Measurements from ENCODE around the gene ENOSF1. TPM values are rescaled to one million over a fixed set of nuclear protein-coding genes. Genes with fewer than 3 reads are reported as not detected.
"Not testable (repeated sequence)": the region's sequence is repeated elsewhere in the genome, so short reads cannot be mapped to it uniquely, and the experiment has no call there.

Gene ENOSF1
- polyA plus RNA-seq, 3 donors: 69.5 to 133 (median 114) TPM

- peak in 9 of 11 donors; percentile 38 to 64 (median 53) for DNase-seq (ENCODE audit: extremely low read depth in 1 of 11, low read depth in 9 of 11, low spot score in 4 of 11)
Measured at GRCh38 chr18:711657-712400, 601 bp downstream of the ENOSF1 start.

- DNase-seq (ENCODE audit: extremely low read depth in 1 of 11, low read depth in 9 of 11, low spot score in 4 of 11): peak in 6 of 11 donors; percentile 10 to 27 (median 20)
Measured at GRCh38 chr18:711310-711656, 1.1 kb downstream of the ENOSF1 start.

GRCh38 chr18:710418-711300, 1.8 kb downstream of the ENOSF1 start:
- no peak for DNase-seq (ENCODE audit: extremely low read depth in 1 of 11, low read depth in 9 of 11, low spot score in 4 of 11)

GRCh38 chr18:709771-710170, 2.7 kb downstream of the ENOSF1 start:
- DNase-seq (ENCODE audit: extremely low read depth in 1 of 11, low read depth in 9 of 11, low spot score in 4 of 11): no peak

GRCh38 chr18:708096-708495, 4.3 kb downstream of the ENOSF1 start:
- no peak for DNase-seq (ENCODE audit: extremely low read depth in 1 of 11, low read depth in 9 of 11, low spot score in 4 of 11)

- no peak for DNase-seq (ENCODE audit: extremely low read depth in 1 of 11, low read depth in 9 of 11, low spot score in 4 of 11)
Measured at GRCh38 chr18:706405-706804, 6.0 kb downstream of the ENOSF1 start.

- no peak for DNase-seq (ENCODE audit: extremely low read depth in 1 of 11, low read depth in 9 of 11, low spot score in 4 of 11)
Measured at GRCh38 chr18:703213-703967, 9.0 kb downstream of the ENOSF1 start.

GRCh38 chr18:697800-698199, 14.6 kb downstream of the ENOSF1 start:
- peak in 4 of 11 donors; percentile 12 to 42 (median 24) for DNase-seq (ENCODE audit: extremely low read depth in 1 of 11, low read depth in 9 of 11, low spot score in 4 of 11)

GRCh38 chr18:697012-697411, 15.4 kb downstream of the ENOSF1 start:
- DNase-seq (ENCODE audit: extremely low read depth in 1 of 11, low read depth in 9 of 11, low spot score in 4 of 11): no peak

- DNase-seq (ENCODE audit: extremely low read depth in 1 of 11, low read depth in 9 of 11, low spot score in 4 of 11): no peak
Measured at GRCh38 chr18:693466-694187, 18.8 kb downstream of the ENOSF1 start.

GRCh38 chr18:692824-693223, 19.6 kb downstream of the ENOSF1 start:
- no peak for DNase-seq (ENCODE audit: extremely low read depth in 1 of 11, low read depth in 9 of 11, low spot score in 4 of 11)

- no peak for DNase-seq (ENCODE audit: extremely low read depth in 1 of 11, low read depth in 9 of 11, low spot score in 4 of 11)
Measured at GRCh38 chr18:688323-688722, 24.1 kb downstream of the ENOSF1 start.

- DNase-seq (ENCODE audit: extremely low read depth in 1 of 11, low read depth in 9 of 11, low spot score in 4 of 11): no peak
Measured at GRCh38 chr18:686339-687111, 25.9 kb downstream of the ENOSF1 start.

- no peak for DNase-seq (ENCODE audit: extremely low read depth in 1 of 11, low read depth in 9 of 11, low spot score in 4 of 11)
Measured at GRCh38 chr18:685438-685837, 27.0 kb downstream of the ENOSF1 start.

GRCh38 chr18:683531-683930, 28.9 kb downstream of the ENOSF1 start:
- no peak for DNase-seq (ENCODE audit: extremely low read depth in 1 of 11, low read depth in 9 of 11, low spot score in 4 of 11)

- no peak for DNase-seq (ENCODE audit: extremely low read depth in 1 of 11, low read depth in 9 of 11, low spot score in 4 of 11)
Measured at GRCh38 chr18:682833-683232, 29.6 kb downstream of the ENOSF1 start.

GRCh38 chr18:682416-682815, 30.0 kb downstream of the ENOSF1 start:
- not testable (repeated sequence) for DNase-seq (ENCODE audit: extremely low read depth in 1 of 11, low read depth in 9 of 11, low spot score in 4 of 11)

GRCh38 chr18:681985-682384, 30.4 kb downstream of the ENOSF1 start:
- no peak for DNase-seq (ENCODE audit: extremely low read depth in 1 of 11, low read depth in 9 of 11, low spot score in 4 of 11)

Measured in renal cortex interstitium (tissue), 11 donors.